ENCODE data around the gene ITGB2.

ITGB2 gene

DNA sequence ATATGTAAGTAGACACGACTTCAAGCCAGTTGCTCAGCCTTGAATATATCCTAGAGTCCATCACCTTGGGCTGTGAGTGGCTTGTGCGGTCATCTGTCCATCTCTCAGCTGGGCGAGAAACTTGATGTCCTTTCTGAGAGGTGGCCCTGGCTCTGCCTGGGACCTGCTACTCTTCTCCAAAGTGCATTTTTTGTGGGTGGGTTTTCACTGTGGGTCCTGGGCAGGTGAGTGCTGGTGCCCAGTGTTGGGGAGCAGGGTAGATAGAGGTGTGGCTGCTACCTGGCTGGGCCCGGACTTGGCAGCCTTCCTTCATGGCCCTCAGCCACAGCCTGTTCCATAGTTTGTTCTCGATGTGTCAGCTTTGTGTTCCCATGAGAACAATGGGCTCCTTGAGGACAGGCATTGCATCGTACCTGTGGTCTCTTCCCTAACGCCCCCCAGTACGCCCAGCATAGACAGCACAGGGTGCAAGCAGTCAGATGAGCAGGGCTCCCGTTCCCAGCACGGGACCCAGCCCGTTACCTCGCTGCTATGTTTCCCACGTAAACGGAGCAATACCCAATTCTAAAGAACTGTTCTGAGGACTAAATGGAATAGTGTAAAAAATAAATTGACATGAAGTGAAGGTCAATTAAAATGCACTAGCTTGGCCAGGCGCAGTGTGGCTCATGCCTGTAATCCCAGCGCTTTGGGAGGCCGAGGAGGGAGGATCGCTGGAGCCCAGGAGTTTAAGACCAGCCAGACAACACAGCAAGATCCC lies 18.3 kb upstream of the ITGB2 start:
- TF ChIP-seq CEBPB (IDR thresholded peaks at IDR 0.05) (no peak), EP300 (IDR thresholded peaks at IDR 0.05; ENCODE audit: borderline replicate concordance) (no peak), RAD21 (IDR thresholded peaks at IDR 0.05; ENCODE audit: low read depth) (no peak), EGR1 (IDR thresholded peaks at IDR 0.05) (no peak), NFIC (IDR thresholded peaks at IDR 0.05) (no peak), FOXM1 (IDR thresholded peaks at IDR 0.05; ENCODE audit: borderline replicate concordance, low read depth) (no peak), ZBTB7A (IDR thresholded peaks at IDR 0.05; ENCODE audit: low read depth) (no peak)

DNA sequence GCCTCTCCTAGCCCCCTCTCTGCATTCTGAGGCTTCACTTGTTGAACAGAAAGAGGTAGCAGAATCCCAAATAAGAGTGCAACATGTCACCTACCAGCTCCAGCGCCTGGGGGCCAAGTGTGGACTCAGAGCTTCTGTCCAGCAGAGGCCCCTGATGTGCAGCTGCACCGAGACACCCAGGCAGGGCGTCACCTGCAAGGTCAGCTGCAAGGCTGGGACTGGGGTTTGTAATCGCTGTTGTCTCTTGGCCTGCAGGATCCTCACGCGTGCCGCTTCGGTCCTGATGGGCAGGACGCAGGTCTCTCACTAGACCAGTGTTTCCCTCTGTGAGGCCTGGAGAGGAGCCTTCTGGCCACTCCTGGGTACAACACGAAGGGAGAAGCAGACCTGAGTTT lies 14.8 kb upstream of the ITGB2 start:
- no peak for TF ChIP-seq RAD21 (IDR thresholded peaks at IDR 0.05; ENCODE audit: low read depth)
- no peak for TF ChIP-seq YY1 (IDR thresholded peaks at IDR 0.05; ENCODE audit: low read depth)
- no peak for TF ChIP-seq CREB1 (IDR thresholded peaks at IDR 0.05; ENCODE audit: low read depth)
- TF ChIP-seq, protein P1, sequence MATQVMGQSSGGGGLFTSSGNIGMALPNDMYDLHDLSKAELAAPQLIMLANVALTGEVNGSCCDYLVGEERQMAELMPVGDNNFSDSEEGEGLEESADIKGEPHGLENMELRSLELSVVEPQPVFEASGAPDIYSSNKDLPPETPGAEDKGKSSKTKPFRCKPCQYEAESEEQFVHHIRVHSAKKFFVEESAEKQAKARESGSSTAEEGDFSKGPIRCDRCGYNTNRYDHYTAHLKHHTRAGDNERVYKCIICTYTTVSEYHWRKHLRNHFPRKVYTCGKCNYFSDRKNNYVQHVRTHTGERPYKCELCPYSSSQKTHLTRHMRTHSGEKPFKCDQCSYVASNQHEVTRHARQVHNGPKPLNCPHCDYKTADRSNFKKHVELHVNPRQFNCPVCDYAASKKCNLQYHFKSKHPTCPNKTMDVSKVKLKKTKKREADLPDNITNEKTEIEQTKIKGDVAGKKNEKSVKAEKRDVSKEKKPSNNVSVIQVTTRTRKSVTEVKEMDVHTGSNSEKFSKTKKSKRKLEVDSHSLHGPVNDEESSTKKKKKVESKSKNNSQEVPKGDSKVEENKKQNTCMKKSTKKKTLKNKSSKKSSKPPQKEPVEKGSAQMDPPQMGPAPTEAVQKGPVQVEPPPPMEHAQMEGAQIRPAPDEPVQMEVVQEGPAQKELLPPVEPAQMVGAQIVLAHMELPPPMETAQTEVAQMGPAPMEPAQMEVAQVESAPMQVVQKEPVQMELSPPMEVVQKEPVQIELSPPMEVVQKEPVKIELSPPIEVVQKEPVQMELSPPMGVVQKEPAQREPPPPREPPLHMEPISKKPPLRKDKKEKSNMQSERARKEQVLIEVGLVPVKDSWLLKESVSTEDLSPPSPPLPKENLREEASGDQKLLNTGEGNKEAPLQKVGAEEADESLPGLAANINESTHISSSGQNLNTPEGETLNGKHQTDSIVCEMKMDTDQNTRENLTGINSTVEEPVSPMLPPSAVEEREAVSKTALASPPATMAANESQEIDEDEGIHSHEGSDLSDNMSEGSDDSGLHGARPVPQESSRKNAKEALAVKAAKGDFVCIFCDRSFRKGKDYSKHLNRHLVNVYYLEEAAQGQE (IDR thresholded peaks at IDR 0.05; ENCODE audit: low read depth) = no peak
- TF ChIP-seq EGR1 (IDR thresholded peaks at IDR 0.05) = no peak
- no peak for TF ChIP-seq EP300 (IDR thresholded peaks at IDR 0.05; ENCODE audit: borderline replicate concordance)
- no peak for TF ChIP-seq FOXM1 (IDR thresholded peaks at IDR 0.05; ENCODE audit: borderline replicate concordance, low read depth)
- no peak for TF ChIP-seq CEBPB (IDR thresholded peaks at IDR 0.05)

DNA sequence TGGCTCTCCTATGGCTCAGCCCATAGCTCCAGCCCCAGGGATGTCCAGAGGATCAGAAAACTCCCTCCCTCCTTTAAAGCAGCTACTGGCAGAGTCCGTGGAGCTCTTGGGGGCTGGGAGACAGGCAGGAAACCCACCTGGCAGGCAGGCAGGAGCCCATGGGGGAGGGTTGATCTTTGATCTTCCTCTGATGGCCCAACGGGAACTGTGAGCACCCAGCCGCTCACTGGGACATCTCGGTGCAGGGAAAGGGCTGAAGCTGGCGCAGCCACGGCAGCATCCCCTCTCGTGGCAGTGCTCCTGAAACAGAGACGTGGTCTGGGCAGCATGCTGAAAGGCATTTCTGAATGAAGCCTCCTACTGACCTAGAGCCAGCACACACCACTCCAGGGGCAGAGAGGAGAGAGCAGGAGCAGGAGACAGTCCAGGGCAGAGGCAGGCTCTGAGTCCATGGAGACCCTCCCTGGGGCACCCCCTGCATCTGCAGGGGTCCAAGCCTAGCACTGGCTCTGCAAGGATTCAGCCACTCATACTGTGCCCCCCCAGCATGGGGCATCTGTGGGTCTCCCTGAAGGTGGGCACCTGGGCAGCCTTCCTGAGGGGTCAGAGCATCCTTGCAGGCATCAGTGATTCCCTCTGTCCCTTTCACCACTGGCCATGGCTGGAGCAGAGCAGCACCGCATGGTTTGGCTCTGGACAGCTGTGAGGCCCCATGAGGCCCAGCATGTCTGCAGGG lies 14.3 kb upstream of the ITGB2 start:
- TF ChIP-seq NFIC (IDR thresholded peaks at IDR 0.05) = no peak

DNA sequence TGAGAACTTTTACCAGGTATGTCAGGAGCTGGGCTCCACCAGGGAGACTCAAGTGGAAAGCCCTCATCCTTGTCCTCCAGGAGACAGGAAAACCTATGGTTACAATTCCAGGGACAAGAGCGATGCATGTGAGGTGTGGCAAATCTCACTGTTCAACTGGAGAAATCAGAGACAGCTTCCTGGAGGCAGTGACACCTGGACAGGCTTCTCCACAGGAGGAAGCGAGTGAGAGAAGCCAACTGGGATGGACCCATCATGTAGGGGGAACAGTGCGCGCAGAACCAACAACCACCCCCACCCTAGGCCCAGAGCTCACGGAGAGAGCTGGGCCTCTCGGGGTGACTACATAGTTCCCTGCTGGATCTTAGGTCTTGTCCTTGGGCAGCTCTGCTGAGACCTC lies 13.6 kb upstream of the ITGB2 start:
- no peak for TF ChIP-seq NFIC (IDR thresholded peaks at IDR 0.05)
- TF ChIP-seq, protein P1 (IDR thresholded peaks at IDR 0.05; ENCODE audit: low read depth) = no peak
- TF ChIP-seq, protein P2, sequence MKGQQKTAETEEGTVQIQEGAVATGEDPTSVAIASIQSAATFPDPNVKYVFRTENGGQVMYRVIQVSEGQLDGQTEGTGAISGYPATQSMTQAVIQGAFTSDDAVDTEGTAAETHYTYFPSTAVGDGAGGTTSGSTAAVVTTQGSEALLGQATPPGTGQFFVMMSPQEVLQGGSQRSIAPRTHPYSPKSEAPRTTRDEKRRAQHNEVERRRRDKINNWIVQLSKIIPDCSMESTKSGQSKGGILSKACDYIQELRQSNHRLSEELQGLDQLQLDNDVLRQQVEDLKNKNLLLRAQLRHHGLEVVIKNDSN (IDR thresholded peaks at IDR 0.05) = no peak
- no peak for TF ChIP-seq TAF1 (IDR thresholded peaks at IDR 0.05; ENCODE audit: low read depth)
- no peak for TF ChIP-seq TEAD4 (IDR thresholded peaks at IDR 0.05)

DNA sequence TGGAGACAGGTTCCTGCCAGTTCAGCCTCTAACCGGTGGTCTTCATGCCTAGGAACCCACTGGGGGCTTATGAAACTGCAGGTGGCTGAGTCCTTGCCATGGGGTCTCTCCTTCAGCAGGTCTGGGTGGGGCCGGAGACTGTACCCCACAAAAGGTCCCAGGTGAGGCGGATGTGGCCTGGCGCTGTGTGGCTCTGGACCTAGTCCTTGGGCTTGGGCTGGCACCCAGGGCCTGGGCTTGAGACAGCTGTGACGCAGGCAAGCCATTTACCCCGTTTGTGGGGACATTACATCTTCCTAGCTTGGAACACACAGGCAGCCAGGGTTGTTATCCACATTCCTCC lies 13.2 kb upstream of the ITGB2 start:
- TF ChIP-seq TCF12 (IDR thresholded peaks at IDR 0.05; ENCODE audit: low read depth) = no peak

DNA sequence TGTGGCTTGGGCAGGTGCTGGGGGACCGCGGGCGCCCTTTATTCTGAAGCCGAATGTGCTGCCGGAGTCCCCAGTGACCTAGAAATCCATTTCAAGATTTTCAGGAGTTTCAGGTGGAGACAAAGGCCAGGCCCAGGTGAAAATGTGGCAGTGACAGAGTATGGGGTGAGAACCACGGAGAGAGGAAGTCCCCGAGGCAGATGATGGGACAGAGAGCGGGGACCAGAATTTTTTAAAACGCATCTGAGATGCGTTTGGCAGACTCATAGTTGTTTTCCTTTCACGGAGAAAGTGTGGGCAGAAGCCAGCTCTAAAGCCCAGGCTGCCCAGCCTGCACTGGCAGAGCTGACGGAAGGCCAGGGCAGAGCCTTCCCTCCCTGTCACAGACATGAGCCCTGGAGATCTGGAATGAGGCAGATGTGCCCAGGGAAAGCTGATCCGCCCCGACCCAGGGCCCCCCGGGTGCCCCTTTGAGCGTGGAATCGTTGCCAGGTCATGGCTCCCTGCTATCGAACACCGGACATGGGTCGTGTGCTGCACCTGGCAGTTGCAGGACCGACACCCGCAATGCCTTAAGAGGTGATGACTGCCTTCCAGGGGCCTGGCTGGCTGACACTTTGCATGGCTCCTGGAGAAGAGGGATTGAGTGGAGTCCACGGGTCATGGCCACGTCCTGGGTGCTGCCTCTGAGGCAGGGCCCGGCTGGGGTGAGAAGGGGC lies 12.7 kb upstream of the ITGB2 start:
- TF ChIP-seq TAF1 (IDR thresholded peaks at IDR 0.05; ENCODE audit: low read depth) (no peak), NFIC (IDR thresholded peaks at IDR 0.05) (no peak), CEBPB (IDR thresholded peaks at IDR 0.05) (no peak), CREB1 (IDR thresholded peaks at IDR 0.05; ENCODE audit: low read depth) (no peak), EP300 (IDR thresholded peaks at IDR 0.05; ENCODE audit: borderline replicate concordance) (no peak), TEAD4 (IDR thresholded peaks at IDR 0.05) (no peak), RAD21 (IDR thresholded peaks at IDR 0.05; ENCODE audit: low read depth) (no peak), YY1 (IDR thresholded peaks at IDR 0.05; ENCODE audit: low read depth) (no peak), TCF12 (IDR thresholded peaks at IDR 0.05; ENCODE audit: low read depth) (no peak), FOXM1 (IDR thresholded peaks at IDR 0.05; ENCODE audit: borderline replicate concordance, low read depth) (no peak), ZBTB7A (IDR thresholded peaks at IDR 0.05; ENCODE audit: low read depth) (no peak), EGR1 (IDR thresholded peaks at IDR 0.05) (no peak)
- TF ChIP-seq, protein P2 (IDR thresholded peaks at IDR 0.05) = no peak
- TF ChIP-seq, protein P1 (IDR thresholded peaks at IDR 0.05; ENCODE audit: low read depth) = no peak
- TF ChIP-seq, protein P3, sequence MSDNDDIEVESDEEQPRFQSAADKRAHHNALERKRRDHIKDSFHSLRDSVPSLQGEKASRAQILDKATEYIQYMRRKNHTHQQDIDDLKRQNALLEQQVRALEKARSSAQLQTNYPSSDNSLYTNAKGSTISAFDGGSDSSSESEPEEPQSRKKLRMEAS (IDR thresholded peaks at IDR 0.05) = no peak

Data from Ishikawa (cell line).